ENCODE measurements around the gene SCTR. TPM values are rescaled to one million over a fixed set of nuclear protein-coding genes. Genes with fewer than 3 reads are reported as not detected.

Gene SCTR
- total and polyA plus RNA-seq, 2 donors (not counting 1 experiment from before 2014, with no cell fraction given) = not detected

DNA sequence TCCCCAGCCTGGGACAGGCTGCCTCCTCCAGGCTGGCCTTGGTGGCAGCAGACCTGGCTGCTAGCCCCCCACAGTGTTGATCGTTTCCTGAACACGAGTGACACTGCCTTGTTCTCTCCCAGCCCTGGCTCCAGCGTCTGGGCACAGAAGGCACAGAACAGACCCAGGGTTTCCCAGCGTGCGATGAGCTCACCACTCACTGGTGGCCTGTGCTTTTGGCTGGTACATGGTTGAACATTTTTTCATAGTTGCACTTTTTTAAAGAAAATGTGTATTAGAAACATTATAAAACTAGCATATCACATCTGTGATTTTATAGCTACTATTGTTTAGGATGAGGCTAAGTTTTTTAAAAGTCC lies 40.9 kb downstream of the SCTR start:
- 68% methylated on average over 3 of the region's 5 CpGs for WGBS (ENCODE audit: insufficient coverage)
- Histone ChIP-seq H3K4me2 (replicated peaks; ENCODE audit: low read depth, low read length, poor library complexity, severe bottlenecking) (no peak overlapping the region), H3K4me1 (ENCODE audit: control insufficient read depth in 2 of 2, insufficient read depth in 2 of 2, low read length in 2 of 2) (no peaks in the 10 kb centered on the region), H3K4me3 (ENCODE audit: control extremely low read depth in 1 of 5, extremely low read depth in 1 of 5, insufficient read depth in 1 of 5, low read depth in 2 of 5, low read length in 4 of 5) (no peak overlapping the region), H3K9ac (ENCODE audit: low read length) (no peak overlapping the region), H3K27ac (ENCODE audit: low read length in 2 of 2) (no peak overlapping the region), H3K36me3 (replicated peaks in 1 of 2; ENCODE audit: control extremely low read depth in 1 of 2, control insufficient read depth in 1 of 2, extremely low read depth in 1 of 2, insufficient read depth in 2 of 2, low read length in 1 of 2) (no peaks in the 10 kb centered on the region), H3K27me3 (replicated peaks in 1 of 4; ENCODE audit: control extremely low read depth in 1 of 4, control insufficient read depth in 3 of 4, insufficient read depth in 4 of 4, low read length in 3 of 4) (peaks cover 0 to 2% (median 0%) of the 10 kb centered on the region in 4 experiments), H4K20me1 (ENCODE audit: control insufficient read depth, insufficient read depth, low read length, poor library complexity, severe bottlenecking) (no peaks in the 10 kb centered on the region), H2AFZ (ENCODE audit: insufficient read depth, low read depth, low read length, poor library complexity, severe bottlenecking) (no peak overlapping the region), H3K79me2 (ENCODE audit: control insufficient read depth, insufficient read depth, low read length) (no peaks in the 10 kb centered on the region), H3K9me3 (ENCODE audit: control extremely low read depth in 1 of 3, control insufficient read depth in 2 of 3, insufficient read depth in 1 of 3, low read length in 2 of 3) (no peaks in the 10 kb centered on the region)
- Mint-ChIP-seq H3K9me3 (ENCODE audit: insufficient read depth) (no peaks in the 10 kb centered on the region), H3K27me3 (peaks cover 15% of the 10 kb centered on the region), H3K4me1 (no peaks in the 10 kb centered on the region), H3K27ac (no peak overlapping the region), H3K4me3 (no peak overlapping the region)
- ChIA-PET CTCF (interaction anchor here (0.7 kb wide), 1 partner anchor 8 kb away, joined by 3 read pairs; no protein-coding TSS in a partner anchor), POLR2A (no interaction called here)
- ATAC-seq (ENCODE audit: low read depth) (no peak), DNase-seq (no peak)
- TF ChIP-seq, protein P1, sequence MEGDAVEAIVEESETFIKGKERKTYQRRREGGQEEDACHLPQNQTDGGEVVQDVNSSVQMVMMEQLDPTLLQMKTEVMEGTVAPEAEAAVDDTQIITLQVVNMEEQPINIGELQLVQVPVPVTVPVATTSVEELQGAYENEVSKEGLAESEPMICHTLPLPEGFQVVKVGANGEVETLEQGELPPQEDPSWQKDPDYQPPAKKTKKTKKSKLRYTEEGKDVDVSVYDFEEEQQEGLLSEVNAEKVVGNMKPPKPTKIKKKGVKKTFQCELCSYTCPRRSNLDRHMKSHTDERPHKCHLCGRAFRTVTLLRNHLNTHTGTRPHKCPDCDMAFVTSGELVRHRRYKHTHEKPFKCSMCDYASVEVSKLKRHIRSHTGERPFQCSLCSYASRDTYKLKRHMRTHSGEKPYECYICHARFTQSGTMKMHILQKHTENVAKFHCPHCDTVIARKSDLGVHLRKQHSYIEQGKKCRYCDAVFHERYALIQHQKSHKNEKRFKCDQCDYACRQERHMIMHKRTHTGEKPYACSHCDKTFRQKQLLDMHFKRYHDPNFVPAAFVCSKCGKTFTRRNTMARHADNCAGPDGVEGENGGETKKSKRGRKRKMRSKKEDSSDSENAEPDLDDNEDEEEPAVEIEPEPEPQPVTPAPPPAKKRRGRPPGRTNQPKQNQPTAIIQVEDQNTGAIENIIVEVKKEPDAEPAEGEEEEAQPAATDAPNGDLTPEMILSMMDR (IDR thresholded peaks at IDR 0.05) = no peak
- intact Hi-C loops (cut with micrococcal nuclease) = no loop called here

DNA sequence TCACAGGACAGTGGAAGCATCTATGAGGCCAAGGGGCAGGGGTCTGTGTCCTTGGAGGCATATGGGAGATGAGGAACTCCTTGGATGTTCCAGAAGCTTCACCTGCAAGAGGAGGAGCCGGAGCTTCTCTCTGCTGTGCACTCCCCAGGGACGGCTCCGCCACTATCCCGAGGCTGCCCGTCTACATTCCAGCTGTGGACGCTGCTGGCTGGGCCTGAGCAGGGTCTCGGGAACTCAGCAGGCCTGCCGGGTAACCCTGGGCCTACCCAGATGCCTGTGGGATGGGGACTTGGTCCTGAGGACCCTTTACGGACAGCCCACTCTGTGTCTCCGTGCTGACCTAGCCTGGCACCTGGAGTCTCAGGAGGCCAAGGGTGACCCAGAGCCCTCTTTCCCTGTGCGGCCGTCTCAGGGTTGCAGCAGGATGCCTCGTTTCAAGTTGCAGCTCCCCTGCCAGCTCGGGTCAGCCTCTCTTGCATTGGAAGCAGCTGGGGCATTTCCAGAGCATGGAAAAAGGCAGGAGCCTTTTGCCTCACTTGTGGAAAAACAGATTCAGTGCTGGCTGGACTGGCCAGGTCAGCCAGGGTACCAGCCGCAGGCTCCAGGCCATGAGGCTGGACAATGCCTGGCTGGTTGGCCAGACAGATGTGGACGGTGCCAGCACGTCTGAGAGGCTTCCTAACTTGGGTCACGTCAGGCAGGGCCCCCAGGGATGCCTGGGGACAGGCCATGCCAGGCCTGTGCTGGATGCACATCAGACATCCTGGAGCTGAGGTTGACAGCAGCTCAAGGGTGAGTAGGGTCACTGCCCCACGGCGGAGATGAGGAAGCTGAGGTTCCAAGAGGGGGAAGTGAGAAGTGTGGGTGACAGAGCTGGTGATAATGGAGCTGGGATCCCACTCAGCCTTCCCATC lies 41.5 kb downstream of the SCTR start:
- intact Hi-C loops (cut with micrococcal nuclease) = no loop called here
- Mint-ChIP-seq H3K9me3 (ENCODE audit: insufficient read depth) (no peaks in the 10 kb centered on the region), H3K4me3 (no peak overlapping the region), H3K27me3 (peaks cover 17% of the 10 kb centered on the region), H3K27ac (no peak overlapping the region), H3K4me1 (no peaks in the 10 kb centered on the region)
- no peak overlapping the region for H3K27ac ChIP-seq (ENCODE audit: low read length in 2 of 2)
- ATAC-seq (ENCODE audit: low read depth) = no peak
- no peak overlapping the region for H2AFZ ChIP-seq (ENCODE audit: insufficient read depth, low read depth, low read length, poor library complexity, severe bottlenecking)
- no peaks in the 10 kb centered on the region for H4K20me1 ChIP-seq (ENCODE audit: control insufficient read depth, insufficient read depth, low read length, poor library complexity, severe bottlenecking)
- 87% methylated on average over 18 of the region's 20 CpGs for WGBS (ENCODE audit: insufficient coverage)
- TF ChIP-seq, protein P1 (IDR thresholded peaks at IDR 0.05) = no peak
- TF ChIP-seq EZH2 (IDR thresholded peaks at IDR 0.05; ENCODE audit: borderline replicate concordance, insufficient read depth, low read depth, low read length, poor library complexity, severe bottlenecking) = no peak
- H3K9ac ChIP-seq (ENCODE audit: low read length) = no peak overlapping the region
- H3K79me2 ChIP-seq (ENCODE audit: control insufficient read depth, insufficient read depth, low read length) = no peaks in the 10 kb centered on the region
- no peak overlapping the region for H3K4me3 ChIP-seq (ENCODE audit: control extremely low read depth in 1 of 5, extremely low read depth in 1 of 5, insufficient read depth in 1 of 5, low read depth in 2 of 5, low read length in 4 of 5)
- no peaks in the 10 kb centered on the region for H3K36me3 ChIP-seq (replicated peaks in 1 of 2; ENCODE audit: control extremely low read depth in 1 of 2, control insufficient read depth in 1 of 2, extremely low read depth in 1 of 2, insufficient read depth in 2 of 2, low read length in 1 of 2)
- ChIA-PET CTCF (no interaction called here), POLR2A (no interaction called here)
- DNase-seq = no peak
- H3K4me2 ChIP-seq (replicated peaks; ENCODE audit: low read depth, low read length, poor library complexity, severe bottlenecking) = no peak overlapping the region
- peaks cover 0 to 2% (median 0%) of the 10 kb centered on the region in 4 experiments for H3K27me3 ChIP-seq (replicated peaks in 1 of 4; ENCODE audit: control extremely low read depth in 1 of 4, control insufficient read depth in 3 of 4, insufficient read depth in 4 of 4, low read length in 3 of 4)
- H3K9me3 ChIP-seq (ENCODE audit: control extremely low read depth in 1 of 3, control insufficient read depth in 2 of 3, insufficient read depth in 1 of 3, low read length in 2 of 3) = no peaks in the 10 kb centered on the region
- no peaks in the 10 kb centered on the region for H3K4me1 ChIP-seq (ENCODE audit: control insufficient read depth in 2 of 2, insufficient read depth in 2 of 2, low read length in 2 of 2)
